Gastrocnemius medialis (tissue), 4 donors: ENCODE measurements around the gene INSYN2A. TPM values are rescaled to one million over a fixed set of nuclear protein-coding genes. Genes with fewer than 3 reads are reported as not detected.

Experiments used
- ATAC-seq, 2 donors: fragments of 150-250 bp; one replicate each; pipeline ENCODE4 v1.9.1; 2016
- DNase-seq, 2 donors: peaks; one replicate each; pipeline ENCODE4 v3.0.0-alpha.2; 2019
- H3K27ac ChIP-seq, 4 donors: fragments of 200-600 bp; sonication (generic); 1 replicate in 1 of 4; 2 replicates in 3 of 4; pipeline ENCODE4 v1.5.1; 2016 to 2018; ENCODE audit warnings: mild to moderate bottlenecking in 2 of 4, moderate library complexity in 1 of 4
- H3K27me3 ChIP-seq, 3 donors: fragments of 200-600 bp; sonication (generic) in 2 of 3; 1 replicate in 1 of 3; 2 replicates in 2 of 3; pipeline versions ENCODE4 v1.5.1 to v1.6.0; 2016 to 2019; ENCODE audit warnings: mild to moderate bottlenecking in 1 of 3, moderate library complexity in 1 of 3
- H3K36me3 ChIP-seq, 2 donors: fragments of 200-600 bp; sonication (generic) in 1 of 2; one replicate each; pipeline ENCODE4 v1.5.1; 2017 to 2018
- H3K4me1 ChIP-seq, 2 donors: fragments of 200-600 bp; sonication (generic) in 1 of 2; one replicate each; pipeline ENCODE4 v1.5.1; 2016 to 2017; ENCODE audit warnings: mild to moderate bottlenecking in 2 of 2
- H3K4me3 ChIP-seq, 4 donors: fragments of 200-600 bp; sonication (generic) in 3 of 4; 1 replicate in 1 of 4; 2 replicates in 3 of 4; pipeline ENCODE4 v1.5.1; 2016 to 2019; ENCODE audit warnings: mild to moderate bottlenecking in 2 of 4
- H3K9me3 ChIP-seq, 3 donors: fragments of 200-600 bp; sonication (generic) in 2 of 3; 1 replicate in 1 of 3; 2 replicates in 2 of 3; pipeline ENCODE4 v1.5.1; 2016 to 2019
- CTCF ChIP-seq, 5 experiments: fragments of 450-650 bp in 3 of 5; fragments of 200-600 bp in 2 of 5; sonication (generic) in 2 of 5; IDR thresholded peaks in 4 of 5; conservative IDR thresholded peaks in 1 of 5; 1 replicate in 4 of 5; 2 replicates in 1 of 5; pipeline ENCODE4 v1.5.1; 2016 to 2019; ENCODE audit warnings: antibody characterized with exemption in 5 of 5, mild to moderate bottlenecking in 3 of 5, moderate library complexity in 3 of 5
- POLR2A ChIP-seq, 2 donors: fragments of 450-650 bp; IDR thresholded peaks; one replicate each; pipeline ENCODE4 v1.6.1; 2017; ENCODE audit warnings: antibody characterized with exemption in 2 of 2, mild to moderate bottlenecking in 2 of 2, moderate library complexity in 2 of 2
- in situ Hi-C, 4 donors: fragments of 200-750 bp; cut with MboI; loops; one replicate each; pipeline versions ENCODE4 v1.15.0 to v1.8.0; 2017; ENCODE audit warnings: low sequenced_read_pairs in 4 of 4
- intact Hi-C: fragments of 100-400 bp; cut with DNase I; formaldehyde crosslinking; loops from one replicate; pipeline ENCODE4 v1.15.1; 2023; ENCODE audit warnings: low total_unique reads
- total RNA-seq, 4 donors: library from RNA; depleted of rRNA; stranded (reverse); fragments of >200 nt; gene quantifications; one replicate each; pipeline versions ENCODE4 v1.1.0 to v1.2.3, GENCODE V29; 2016

The INSYN2A gene
- total RNA-seq, 4 donors from 2014 or later: not detected

GRCh38 chr10:127236266-127236665 lies 39.9 kb upstream of the INSYN2A start:
- Histone ChIP-seq H3K9me3 (no peaks in the 10 kb centered on the region), H3K27ac (no peak overlapping the region), H3K27me3 (no peaks in the 10 kb centered on the region), H3K36me3 (no peaks in the 10 kb centered on the region), H3K4me1 (no peaks in the 10 kb centered on the region), H3K4me3 (no peak overlapping the region)
- no peak for DNase-seq
- no peak for TF ChIP-seq CTCF (IDR thresholded peaks at IDR 0.05 in 4 of 5, conservative IDR thresholded peaks at IDR 0.05 in 1 of 5)
- in situ Hi-C loops (no loop called here), intact Hi-C loops (no loop called here)
- ATAC-seq: no peak

GRCh38 chr10:127234306-127234800 lies 38.0 kb upstream of the INSYN2A start:
- no peaks in the 10 kb centered on the region for H3K27me3 ChIP-seq
- H3K4me1 ChIP-seq: no peaks in the 10 kb centered on the region
- no peak for TF ChIP-seq POLR2A (IDR thresholded peaks at IDR 0.05)
- no peak for TF ChIP-seq CTCF (IDR thresholded peaks at IDR 0.05 in 4 of 5, conservative IDR thresholded peaks at IDR 0.05 in 1 of 5)
- H3K4me3 ChIP-seq: no peak overlapping the region
- intact Hi-C loops (no loop called here), in situ Hi-C loops (no loop called here)
- H3K36me3 ChIP-seq: no peaks in the 10 kb centered on the region
- no peak overlapping the region for H3K27ac ChIP-seq
- no peaks in the 10 kb centered on the region for H3K9me3 ChIP-seq
- ATAC-seq: no peak
- DNase-seq: no peak

GRCh38 chr10:127228195-127228787 lies 31.9 kb upstream of the INSYN2A start:
- Histone ChIP-seq H3K4me1 (no peaks in the 10 kb centered on the region), H3K27ac (no peak overlapping the region), H3K4me3 (no peak overlapping the region), H3K9me3 (no peaks in the 10 kb centered on the region), H3K27me3 (no peaks in the 10 kb centered on the region), H3K36me3 (no peaks in the 10 kb centered on the region)
- TF ChIP-seq POLR2A (IDR thresholded peaks at IDR 0.05) (no peak), CTCF (IDR thresholded peaks at IDR 0.05 in 4 of 5, conservative IDR thresholded peaks at IDR 0.05 in 1 of 5) (no peak)
- peak in 1 of 2 donors; percentile 13 for DNase-seq
- ATAC-seq: no peak
- in situ Hi-C loops: no loop called here
- intact Hi-C loops: no loop called here

GRCh38 chr10:127227663-127228062 lies 31.3 kb upstream of the INSYN2A start:
- H3K27ac ChIP-seq: no peak overlapping the region
- no peaks in the 10 kb centered on the region for H3K4me1 ChIP-seq
- ATAC-seq (no peak), DNase-seq (no peak)
- intact Hi-C loops: no loop called here
- no peaks in the 10 kb centered on the region for H3K36me3 ChIP-seq
- no peaks in the 10 kb centered on the region for H3K9me3 ChIP-seq
- no peak overlapping the region for H3K4me3 ChIP-seq
- in situ Hi-C loops: no loop called here
- H3K27me3 ChIP-seq: no peaks in the 10 kb centered on the region
- no peak for TF ChIP-seq POLR2A (IDR thresholded peaks at IDR 0.05)
- TF ChIP-seq CTCF (IDR thresholded peaks at IDR 0.05 in 4 of 5, conservative IDR thresholded peaks at IDR 0.05 in 1 of 5): no peak

GRCh38 chr10:127227027-127227426 lies 30.6 kb upstream of the INSYN2A start:
- Histone ChIP-seq H3K36me3 (no peaks in the 10 kb centered on the region), H3K27ac (no peak overlapping the region), H3K4me3 (no peak overlapping the region), H3K9me3 (no peaks in the 10 kb centered on the region), H3K4me1 (no peaks in the 10 kb centered on the region), H3K27me3 (no peaks in the 10 kb centered on the region)
- TF ChIP-seq POLR2A (IDR thresholded peaks at IDR 0.05) (no peak), CTCF (IDR thresholded peaks at IDR 0.05 in 4 of 5, conservative IDR thresholded peaks at IDR 0.05 in 1 of 5) (no peak)
- no peak for DNase-seq
- ATAC-seq: no peak
- in situ Hi-C loops: no loop called here
- intact Hi-C loops: no loop called here
